Activated naive CD4-positive, alpha-beta T cell treated with anti-CD3 and anti-CD28 coated beads, Interleukin-2, amount 50 U/mL, for 72 hours (primary cell): ENCODE measurements around the gene ARHGAP11B. TPM values are rescaled to one million over a fixed set of nuclear protein-coding genes. Genes with fewer than 3 reads are reported as not detected.
"Not testable (repeated sequence)": the region's sequence is repeated elsewhere in the genome, so short reads cannot be mapped to it uniquely, and the experiment has no call there.

Experiments
- ATAC-seq, 2 donors: fragments of 150-1000 bp; cut with Tn5 transposase; 2 replicates each; pipeline ENCODE4 v1.10.0; 2021; ENCODE audit warnings: mild to moderate bottlenecking in 2 of 2, moderate library complexity in 2 of 2
- DNase-seq, 2 donors: peaks; one replicate each; pipeline ENCODE4 v3.0.0; 2021 to 2022; ENCODE audit warnings: low spot score in 2 of 2
- H3K27ac Mint-ChIP-seq, 2 donors: one replicate each; pipeline ENCODE4 v1.8.0; 2022; ENCODE audit warnings: mild to moderate bottlenecking in 2 of 2, mixed read lengths in 2 of 2
- H3K36me3 Mint-ChIP-seq, 2 donors: one replicate each; pipeline ENCODE4 v1.8.0; 2022; ENCODE audit warnings: mixed read lengths in 2 of 2
- H3K9me3 Mint-ChIP-seq, 2 donors: one replicate each; pipeline ENCODE4 v1.8.0; 2022; ENCODE audit warnings: mixed read lengths in 2 of 2
- total RNA-seq, 2 donors: library from RNA; stranded (reverse); gene quantifications; one replicate each; pipeline ENCODE4 v1.2.3, GENCODE V29; 2022

ARHGAP11B gene

DNA sequence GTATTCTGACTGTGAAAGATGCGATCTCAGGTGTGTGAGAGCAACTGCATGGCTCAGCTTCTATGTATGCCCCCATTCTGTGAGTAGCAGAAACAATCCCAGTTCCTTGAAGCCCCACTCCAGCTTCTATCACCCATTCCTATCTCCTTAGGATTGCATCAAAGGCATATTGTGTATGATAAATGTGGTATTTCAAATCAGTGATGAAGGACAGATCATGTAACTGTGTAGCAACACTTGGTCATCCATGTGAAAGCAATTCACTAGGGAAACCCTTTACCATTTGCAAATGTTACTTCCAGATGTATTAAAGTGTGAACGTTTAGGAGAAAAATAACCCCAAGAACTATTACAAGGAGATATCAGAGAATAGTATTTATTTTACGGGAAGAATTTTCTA is 55.1 kb downstream of the ARHGAP11B start:
- not testable (repeated sequence) for H3K27ac Mint-ChIP-seq, H3K9me3 Mint-ChIP-seq, ATAC-seq, DNase-seq
- peaks cover 9 to 10% of the 10 kb centered on the region in 2 donors for H3K36me3 Mint-ChIP-seq

DNA sequence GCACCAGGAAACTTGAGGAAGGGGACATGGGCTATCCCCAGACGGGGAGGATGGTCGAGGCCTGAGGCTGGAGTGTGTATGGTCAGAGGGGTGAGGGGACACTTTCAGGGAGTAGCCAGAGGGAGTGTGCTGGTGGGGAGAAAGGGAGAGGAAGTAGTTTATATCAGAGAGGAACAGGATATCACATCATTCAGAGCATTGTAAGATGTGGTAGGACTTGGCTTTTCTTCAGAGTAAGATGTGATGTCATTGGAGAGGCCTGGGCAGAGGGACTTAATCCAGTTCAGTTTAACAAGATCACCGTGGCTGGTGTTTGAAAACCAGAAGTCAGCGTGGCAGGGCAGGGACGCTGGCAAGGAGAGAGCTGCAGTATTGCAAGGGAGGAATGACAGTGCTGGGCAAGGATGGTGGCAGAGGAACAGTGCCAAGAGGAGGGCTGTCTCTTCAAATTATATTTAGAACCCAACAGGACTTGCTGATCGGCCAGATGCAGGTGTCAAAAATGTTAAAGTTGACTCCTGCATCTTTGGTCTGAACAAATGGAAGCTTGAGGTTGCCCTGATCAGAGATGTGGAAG is 59.9 kb downstream of the ARHGAP11B start:
- not testable (repeated sequence) for ATAC-seq, H3K9me3 Mint-ChIP-seq, DNase-seq
- Mint-ChIP-seq H3K36me3 (peaks cover 5 to 10% of the 10 kb centered on the region in 2 donors), H3K27ac (peak overlapping the region in 1 of 2 donors; percentile 67)

DNA sequence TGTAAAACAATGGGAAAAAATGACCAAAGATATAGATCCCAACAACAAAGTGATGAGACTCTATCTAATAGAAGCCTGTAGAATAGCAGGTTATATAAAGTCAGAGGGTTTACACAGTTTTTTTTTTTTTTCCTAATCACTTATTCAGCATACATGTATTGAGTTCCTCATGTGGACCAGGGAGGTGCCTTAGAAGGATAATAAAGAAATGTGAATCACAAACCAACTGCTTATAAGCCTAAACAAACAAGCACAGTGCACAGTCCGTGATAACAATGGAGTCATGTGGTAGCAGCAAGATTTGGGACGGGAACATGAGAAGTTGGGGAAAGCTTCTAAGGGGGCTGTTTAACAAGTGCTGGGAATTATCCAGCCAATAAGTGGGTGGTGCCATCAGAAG is 60.7 kb downstream of the ARHGAP11B start:
- peaks cover 5 to 10% of the 10 kb centered on the region in 2 donors for H3K36me3 Mint-ChIP-seq
- H3K9me3 Mint-ChIP-seq, DNase-seq, ATAC-seq, H3K27ac Mint-ChIP-seq: not testable (repeated sequence)

Other genes starting within 250 kb of the ARHGAP11B start
- gene CHRFAM7A, start 232.6 kb upstream of the ARHGAP11B start, total RNA-seq: 1 to 10 TPM in 1 of 2 donors, not detected in 1; 4.3 TPM
- 1 to 10 TPM; 4.2 to 5.0 TPM for gene GOLGA8R, start 211.9 kb upstream of the ARHGAP11B start, total RNA-seq
- 1 to 10 TPM in 1 of 2 donors, under 1 TPM in 1; 0.59 to 1.6 TPM for gene GOLGA8Q, start 74.1 kb upstream of the ARHGAP11B start, total RNA-seq
- gene GOLGA8H, start 22.1 kb upstream of the ARHGAP11B start, total RNA-seq: under 1 TPM; 0.20 to 0.60 TPM